ENCODE measurements around the gene KCND1.
A peak's percentile ranks its signal among the peaks of the same experiment; 100 is the strongest.

The KCND1 gene

DNA sequence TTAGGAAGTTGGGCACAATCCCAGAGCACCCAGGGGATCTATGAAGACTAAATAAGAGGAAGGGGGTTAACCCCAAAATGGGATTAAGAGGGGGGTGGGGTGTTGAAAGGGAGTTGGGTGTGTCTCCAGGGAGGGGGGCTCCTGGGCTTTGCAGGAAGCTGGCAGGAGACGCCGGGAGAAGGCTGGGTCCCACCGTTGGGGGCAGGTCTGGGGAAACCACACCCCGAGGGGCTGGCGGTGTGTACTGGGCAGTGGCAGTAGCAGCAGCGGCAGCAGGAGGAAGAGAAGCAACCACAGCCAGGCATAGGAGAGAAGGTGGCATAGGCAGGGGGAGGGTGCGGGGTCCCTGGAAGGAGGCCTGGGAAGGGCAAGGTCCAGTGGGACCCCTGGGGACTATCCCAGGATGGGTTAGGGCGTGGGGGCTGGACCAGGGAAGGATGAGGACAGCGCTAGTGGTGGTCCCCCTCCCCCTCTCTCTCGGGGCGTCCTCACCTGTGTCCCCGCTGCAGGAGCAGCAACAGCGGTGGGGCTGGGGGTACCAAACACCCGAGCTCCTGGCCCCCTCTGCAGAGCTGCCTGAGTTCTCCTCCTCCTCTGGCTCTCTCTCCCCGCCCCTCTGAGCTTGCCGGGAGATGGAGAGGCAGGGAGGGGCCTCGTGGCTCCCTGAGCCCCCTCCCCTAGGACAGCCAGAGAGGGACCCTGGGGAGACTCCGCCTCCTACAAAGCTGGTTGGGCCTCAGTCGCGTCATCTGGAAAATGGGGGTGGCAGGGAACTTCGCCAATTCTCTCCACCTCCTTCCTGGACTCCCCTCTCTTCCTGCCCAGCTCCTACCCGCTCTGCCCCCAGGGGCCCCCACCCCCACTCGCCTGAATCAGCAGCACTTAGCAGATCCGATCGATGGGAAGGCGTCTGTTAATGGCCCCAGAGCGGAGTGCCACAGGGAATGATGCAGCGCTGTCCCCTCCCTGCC, at the start of gene KCND1:
KCND1 (minus strand) TSS at position 596 of the 971 bp plus-strand sequence. CDS start 1,573 bp downstream, outside the sequence.
- H3K4me1 ChIP-seq (ENCODE audit: insufficient read depth, low read length), result peaks cover 7% of the 10 kb centered on the region
- H3K27me3 ChIP-seq (ENCODE audit: control insufficient read depth in 1 of 2, insufficient read depth in 2 of 2, low read length in 2 of 2), result peaks cover 0 to 17% of the 10 kb centered on the region in 2 donors
- no peaks in the 10 kb centered on the region for H3K9me3 ChIP-seq (ENCODE audit: low read length)
- H3K27ac ChIP-seq (ENCODE audit: low read depth, low read length), result peak within 1 kb of the TSS; percentile 19
- no peaks in the 10 kb centered on the region for H3K36me3 ChIP-seq (ENCODE audit: insufficient read depth, low read length)
- peak within 1 kb of the TSS; percentile 21 for H3K9ac ChIP-seq (ENCODE audit: low read length)
- H3K4me3 ChIP-seq (ENCODE audit: low read depth in 1 of 2, low read length in 2 of 2), result peak within 1 kb of the TSS; percentile 27 to 63

DNA sequence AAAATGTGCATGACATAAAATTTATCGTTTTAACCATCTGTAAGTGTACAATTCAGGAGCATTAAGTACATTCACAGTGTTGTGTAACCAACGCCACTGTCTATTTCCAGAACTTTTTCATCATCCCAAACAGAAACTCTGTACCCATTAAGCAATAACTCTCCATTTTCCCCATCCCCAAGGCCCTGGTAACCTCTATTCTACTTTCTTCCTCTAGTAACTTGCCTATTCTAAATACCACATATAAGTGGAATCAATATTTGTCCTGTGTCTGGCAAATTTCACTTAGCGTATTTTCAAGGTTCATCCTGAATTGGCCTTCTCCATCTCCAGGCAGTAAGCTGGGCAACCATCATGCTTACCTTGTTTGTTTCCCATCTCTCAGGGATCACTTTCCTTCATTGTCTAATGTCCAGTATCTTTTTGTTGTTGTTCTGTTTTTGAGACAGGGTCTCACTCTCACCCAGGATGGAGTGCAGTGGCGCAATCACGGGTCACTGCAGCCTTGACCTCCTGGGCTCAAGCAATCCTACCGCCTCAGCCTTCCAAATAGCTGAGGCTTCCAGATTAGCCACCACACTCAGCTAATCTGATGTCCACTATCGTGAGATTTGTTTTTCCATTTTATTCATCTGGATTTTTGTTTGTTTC, 48.1 kb upstream of the KCND1 start:
- Histone ChIP-seq H3K27ac (ENCODE audit: low read depth, low read length) (no peak overlapping the region), H3K4me1 (ENCODE audit: insufficient read depth, low read length) (no peaks in the 10 kb centered on the region)

DNA sequence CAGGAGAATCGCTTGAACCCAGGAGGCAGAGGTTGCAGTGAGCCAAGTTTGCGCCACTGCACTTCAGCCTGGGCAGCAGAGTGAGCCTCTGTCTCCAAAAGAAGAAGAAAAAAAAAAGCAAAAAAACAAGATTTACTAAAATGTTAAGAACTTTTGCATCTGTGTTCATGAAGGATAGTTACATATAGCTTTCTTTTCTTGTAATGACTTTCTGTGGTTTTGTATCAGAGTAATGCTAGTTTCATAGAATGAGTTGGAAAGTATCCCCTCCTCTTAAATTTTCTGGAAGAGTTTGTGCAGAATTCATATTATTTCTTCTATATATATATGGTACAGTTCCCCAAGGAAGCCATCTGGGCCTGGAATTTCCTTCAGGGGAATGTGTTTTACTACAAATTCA, 47.4 kb upstream of the KCND1 start:
- H3K4me3 ChIP-seq (ENCODE audit: low read depth in 1 of 2, low read length in 2 of 2), result no peak overlapping the region
- no peaks in the 10 kb centered on the region for H3K27me3 ChIP-seq (ENCODE audit: control insufficient read depth in 1 of 2, insufficient read depth in 2 of 2, low read length in 2 of 2)
- H3K4me1 ChIP-seq (ENCODE audit: insufficient read depth, low read length), result no peaks in the 10 kb centered on the region
- H3K27ac ChIP-seq (ENCODE audit: low read depth, low read length), result no peak overlapping the region
- H3K9me3 ChIP-seq (ENCODE audit: low read length), result no peaks in the 10 kb centered on the region
- H3K36me3 ChIP-seq (ENCODE audit: insufficient read depth, low read length), result no peaks in the 10 kb centered on the region
- H3K9ac ChIP-seq (ENCODE audit: low read length), result no peak overlapping the region

More for the DNA sequence above, 48.1 kb upstream of the KCND1 start:
- Histone ChIP-seq H3K9me3 (ENCODE audit: low read length) (no peaks in the 10 kb centered on the region), H3K36me3 (ENCODE audit: insufficient read depth, low read length) (no peaks in the 10 kb centered on the region), H3K27me3 (ENCODE audit: control insufficient read depth in 1 of 2, insufficient read depth in 2 of 2, low read length in 2 of 2) (no peaks in the 10 kb centered on the region), H3K9ac (ENCODE audit: low read length) (no peak overlapping the region), H3K4me3 (ENCODE audit: low read depth in 1 of 2, low read length in 2 of 2) (no peak overlapping the region)

DNA sequence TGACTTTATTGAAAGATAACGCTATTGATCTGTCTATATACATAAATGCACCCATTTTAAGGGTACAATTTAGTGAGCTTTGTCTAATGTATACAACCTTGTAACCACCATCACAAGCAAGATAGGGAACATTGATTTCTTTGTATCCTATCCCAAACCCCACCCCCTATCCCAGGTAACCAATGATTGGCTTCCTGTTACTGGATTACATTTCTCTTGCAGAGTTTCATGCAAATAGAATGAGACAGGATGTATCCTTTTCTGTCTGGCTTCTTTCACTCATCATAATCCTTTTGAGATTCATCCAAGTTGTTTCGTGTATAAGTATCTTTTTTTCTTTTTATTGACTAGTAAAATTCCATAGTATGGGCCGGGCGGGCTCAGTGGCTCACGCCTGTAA, 32.1 kb upstream of the KCND1 start:
- H3K4me3 ChIP-seq (ENCODE audit: low read depth in 1 of 2, low read length in 2 of 2), result no peak overlapping the region
- no peak overlapping the region for H3K27ac ChIP-seq (ENCODE audit: low read depth, low read length)
- no peak overlapping the region for H3K9ac ChIP-seq (ENCODE audit: low read length)
- no peaks in the 10 kb centered on the region for H3K9me3 ChIP-seq (ENCODE audit: low read length)
- H3K4me1 ChIP-seq (ENCODE audit: insufficient read depth, low read length), result peaks cover 8% of the 10 kb centered on the region
- no peaks in the 10 kb centered on the region for H3K36me3 ChIP-seq (ENCODE audit: insufficient read depth, low read length)
- H3K27me3 ChIP-seq (ENCODE audit: control insufficient read depth in 1 of 2, insufficient read depth in 2 of 2, low read length in 2 of 2), result peaks cover 0 to 5% of the 10 kb centered on the region in 2 donors

DNA sequence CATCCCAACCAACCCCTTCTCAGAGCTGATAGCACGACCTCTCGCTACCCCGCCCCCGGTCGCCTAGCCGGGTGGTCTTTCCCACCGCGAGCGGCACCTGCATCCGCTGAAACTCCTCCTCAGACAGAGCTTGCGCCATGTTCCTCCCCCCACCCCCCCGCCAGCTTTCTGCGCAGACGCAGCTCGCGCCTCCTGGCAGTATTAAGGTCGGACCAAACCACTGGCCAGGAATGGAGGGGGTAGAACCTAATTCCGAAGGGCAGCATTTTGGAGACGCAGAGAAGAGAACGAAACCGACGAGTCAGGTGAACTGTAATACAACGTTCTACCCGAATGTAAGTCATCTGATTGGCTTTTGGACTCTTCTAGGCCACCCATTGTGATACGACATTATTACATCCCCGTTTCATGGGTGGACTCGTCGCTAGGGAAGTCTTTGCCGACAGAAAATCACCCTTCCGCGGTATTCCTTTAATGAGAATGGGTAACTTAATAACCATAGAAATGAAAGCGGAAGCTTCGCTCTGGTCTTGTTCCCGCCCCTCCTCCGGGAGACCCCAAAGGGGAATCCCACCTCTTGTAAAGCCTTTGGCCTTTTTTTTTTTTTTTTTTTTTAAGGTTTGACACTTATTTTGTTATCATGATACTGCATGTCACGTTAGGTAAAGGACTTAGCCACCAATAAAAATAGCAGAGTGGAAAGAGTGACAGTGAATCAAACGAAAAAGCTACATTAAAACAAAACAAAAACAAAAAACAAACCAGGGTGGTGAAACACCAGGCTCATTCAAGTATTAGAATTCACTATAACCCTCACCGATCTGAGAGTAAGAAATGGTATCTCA, 30.7 kb upstream of the KCND1 start, which contains the start of gene GRIPAP1:
GRIPAP1 (minus strand) TSS at position 174 of the 845 bp plus-strand sequence; CDS start at position 139, 35 bp downstream.
- Histone ChIP-seq H3K27ac (ENCODE audit: low read depth, low read length) (peak within 1 kb of the TSS; percentile 51), H3K4me3 (ENCODE audit: low read depth in 1 of 2, low read length in 2 of 2) (peak within 1 kb of the TSS; percentile 56 to 74), H3K27me3 (ENCODE audit: control insufficient read depth in 1 of 2, insufficient read depth in 2 of 2, low read length in 2 of 2) (peaks cover 0 to 5% of the 10 kb centered on the region in 2 donors), H3K4me1 (ENCODE audit: insufficient read depth, low read length) (peaks cover 8% of the 10 kb centered on the region), H3K36me3 (ENCODE audit: insufficient read depth, low read length) (no peaks in the 10 kb centered on the region), H3K9me3 (ENCODE audit: low read length) (no peaks in the 10 kb centered on the region), H3K9ac (ENCODE audit: low read length) (no peak within 1 kb of the TSS)

DNA sequence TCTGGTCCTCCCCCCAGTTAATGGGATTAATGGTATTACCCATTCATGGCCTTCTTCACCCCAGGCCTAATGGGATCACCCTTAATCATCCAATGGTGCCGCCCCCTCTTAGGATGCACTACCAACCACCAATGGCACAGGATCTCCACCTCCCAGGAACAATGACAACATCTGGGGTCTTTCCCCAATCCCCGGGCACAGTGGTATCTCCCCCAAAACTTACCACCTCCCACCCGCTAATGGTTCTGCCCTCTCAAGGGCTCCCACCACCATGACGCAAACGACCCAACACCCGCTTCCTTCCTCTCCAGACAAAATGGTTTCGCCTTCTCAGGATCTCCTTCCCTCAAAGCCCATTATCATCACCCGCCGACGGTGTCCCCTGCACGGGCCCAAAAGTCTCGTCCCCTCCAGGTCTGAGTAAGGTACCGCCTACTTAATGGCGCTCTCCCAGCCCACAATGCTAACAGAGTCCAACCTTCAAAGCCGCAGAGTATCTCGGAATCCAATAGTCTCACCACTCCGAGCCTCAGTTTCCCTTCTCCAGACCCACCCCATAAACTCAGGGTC, 30.0 kb upstream of the KCND1 start:
- peaks cover 8% of the 10 kb centered on the region for H3K4me1 ChIP-seq (ENCODE audit: insufficient read depth, low read length)
- no peaks in the 10 kb centered on the region for H3K9me3 ChIP-seq (ENCODE audit: low read length)
- no peak overlapping the region for H3K9ac ChIP-seq (ENCODE audit: low read length)
- no peaks in the 10 kb centered on the region for H3K36me3 ChIP-seq (ENCODE audit: insufficient read depth, low read length)
- peak overlapping the region; percentile 51 for H3K27ac ChIP-seq (ENCODE audit: low read depth, low read length)
- peak overlapping the region; percentile 56 to 74 for H3K4me3 ChIP-seq (ENCODE audit: low read depth in 1 of 2, low read length in 2 of 2)
- peaks cover 0 to 5% of the 10 kb centered on the region in 2 donors for H3K27me3 ChIP-seq (ENCODE audit: control insufficient read depth in 1 of 2, insufficient read depth in 2 of 2, low read length in 2 of 2)

DNA sequence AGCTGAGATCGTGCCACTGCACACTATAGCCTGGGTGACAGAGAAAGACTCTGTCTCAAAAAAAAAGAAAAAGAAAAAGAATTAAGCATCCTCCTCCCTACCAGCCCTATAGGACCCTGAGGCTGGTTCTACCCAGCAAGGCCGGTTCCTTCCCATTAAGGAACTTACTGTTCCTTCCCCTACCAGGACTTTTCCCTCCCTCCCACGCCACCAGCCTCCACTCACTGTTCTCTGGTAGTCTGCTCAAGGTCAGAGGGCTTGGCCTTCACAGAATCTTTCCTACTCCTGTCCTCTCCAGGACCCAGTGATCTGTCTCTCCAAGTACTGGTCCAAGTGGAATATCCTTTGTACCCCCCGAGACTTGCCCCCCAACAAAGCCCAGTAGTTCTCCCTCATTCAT, 29.0 kb upstream of the KCND1 start:
- Histone ChIP-seq H3K27me3 (ENCODE audit: control insufficient read depth in 1 of 2, insufficient read depth in 2 of 2, low read length in 2 of 2) (peaks cover 0 to 5% of the 10 kb centered on the region in 2 donors), H3K9ac (ENCODE audit: low read length) (no peak overlapping the region), H3K27ac (ENCODE audit: low read depth, low read length) (no peak overlapping the region), H3K4me3 (ENCODE audit: low read depth in 1 of 2, low read length in 2 of 2) (no peak overlapping the region), H3K4me1 (ENCODE audit: insufficient read depth, low read length) (peaks cover 8% of the 10 kb centered on the region), H3K36me3 (ENCODE audit: insufficient read depth, low read length) (no peaks in the 10 kb centered on the region), H3K9me3 (ENCODE audit: low read length) (no peaks in the 10 kb centered on the region)

DNA sequence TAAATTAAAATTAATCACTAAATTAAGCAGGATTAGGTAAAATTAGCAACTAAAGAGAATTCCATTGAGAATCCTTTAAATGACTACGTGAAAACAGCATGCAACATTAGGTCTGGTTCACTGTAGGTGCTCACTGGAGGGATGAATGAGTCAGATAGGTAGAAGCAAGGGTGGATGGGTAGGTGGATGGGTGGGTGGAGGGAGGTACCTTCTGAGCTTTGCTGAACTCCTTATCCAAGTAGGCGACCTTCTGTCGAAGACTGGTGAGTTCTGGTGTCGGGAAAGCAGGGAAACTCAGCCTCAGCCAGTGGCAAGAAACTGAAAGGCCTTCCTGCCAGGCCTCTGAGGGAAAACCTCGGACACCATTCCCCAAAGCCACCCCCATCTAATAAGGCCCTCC, 27.4 kb upstream of the KCND1 start:
- Histone ChIP-seq H3K4me3 (ENCODE audit: low read depth in 1 of 2, low read length in 2 of 2) (no peak overlapping the region), H3K4me1 (ENCODE audit: insufficient read depth, low read length) (peaks cover 8% of the 10 kb centered on the region), H3K36me3 (ENCODE audit: insufficient read depth, low read length) (no peaks in the 10 kb centered on the region), H3K9ac (ENCODE audit: low read length) (no peak overlapping the region), H3K9me3 (ENCODE audit: low read length) (no peaks in the 10 kb centered on the region), H3K27ac (ENCODE audit: low read depth, low read length) (no peak overlapping the region), H3K27me3 (ENCODE audit: control insufficient read depth in 1 of 2, insufficient read depth in 2 of 2, low read length in 2 of 2) (peaks cover 0 to 5% of the 10 kb centered on the region in 2 donors)

DNA sequence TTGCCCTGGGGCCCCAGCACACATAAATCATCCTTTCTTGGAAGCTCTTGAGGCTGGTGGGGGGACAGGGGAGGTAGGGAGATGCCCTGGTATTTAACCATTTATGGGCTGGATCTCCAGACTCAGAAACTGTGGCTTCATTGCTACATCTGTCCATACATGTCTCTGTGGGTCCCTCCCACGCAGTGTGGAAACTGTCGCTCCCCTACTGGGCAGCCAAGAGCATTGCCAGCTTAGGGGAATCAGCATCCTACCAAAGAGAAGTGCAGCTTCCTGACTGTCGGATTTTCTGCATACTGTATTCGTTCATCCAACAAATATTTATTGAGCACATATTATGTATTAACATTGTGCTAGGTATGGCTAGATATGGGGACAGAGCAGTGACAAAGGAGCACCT, 26.7 kb upstream of the KCND1 start:
- Histone ChIP-seq H3K27me3 (ENCODE audit: control insufficient read depth in 1 of 2, insufficient read depth in 2 of 2, low read length in 2 of 2) (peaks cover 0 to 5% of the 10 kb centered on the region in 2 donors), H3K4me1 (ENCODE audit: insufficient read depth, low read length) (peaks cover 8% of the 10 kb centered on the region), H3K9me3 (ENCODE audit: low read length) (no peaks in the 10 kb centered on the region), H3K4me3 (ENCODE audit: low read depth in 1 of 2, low read length in 2 of 2) (no peak overlapping the region), H3K9ac (ENCODE audit: low read length) (no peak overlapping the region), H3K27ac (ENCODE audit: low read depth, low read length) (no peak overlapping the region), H3K36me3 (ENCODE audit: insufficient read depth, low read length) (no peaks in the 10 kb centered on the region)

DNA sequence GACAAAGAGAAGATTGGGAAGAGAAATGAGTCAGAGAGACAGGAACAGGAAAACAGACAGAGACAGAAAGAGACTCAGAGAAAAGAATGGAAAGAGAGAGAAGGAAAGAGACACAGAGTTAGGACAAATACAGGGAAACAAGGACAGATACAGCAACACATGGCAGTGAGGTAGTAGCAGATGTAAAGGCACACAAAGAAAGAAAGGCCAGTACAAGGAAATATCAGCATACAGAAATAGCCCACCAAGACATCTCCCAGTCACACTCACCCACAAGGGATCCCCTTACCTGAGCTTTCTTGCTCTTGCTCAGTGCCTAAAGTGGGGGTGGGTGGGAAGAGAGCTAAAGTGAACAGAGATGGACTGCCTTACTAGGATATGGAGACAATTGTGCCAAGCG, 26.2 kb upstream of the KCND1 start:
- no peak overlapping the region for H3K27ac ChIP-seq (ENCODE audit: low read depth, low read length)
- no peak overlapping the region for H3K9ac ChIP-seq (ENCODE audit: low read length)
- H3K36me3 ChIP-seq (ENCODE audit: insufficient read depth, low read length), result no peaks in the 10 kb centered on the region

More for the DNA sequence above, 26.2 kb upstream of the KCND1 start:
- no peaks in the 10 kb centered on the region for H3K9me3 ChIP-seq (ENCODE audit: low read length)
- peaks cover 8% of the 10 kb centered on the region for H3K4me1 ChIP-seq (ENCODE audit: insufficient read depth, low read length)
- peaks cover 0 to 5% of the 10 kb centered on the region in 2 donors for H3K27me3 ChIP-seq (ENCODE audit: control insufficient read depth in 1 of 2, insufficient read depth in 2 of 2, low read length in 2 of 2)
- H3K4me3 ChIP-seq (ENCODE audit: low read depth in 1 of 2, low read length in 2 of 2), result no peak overlapping the region
